DMS 273 treated with DMSO at 0.1 percent for 48 hours (cell line): Measurements from ENCODE around the gene NT5DC1.

Source experiments
- DNase-seq: peaks from one replicate; lab custom pipeline; 2025; lab: John Stamatoyannopoulos, UW

Gene NT5DC1

DNA sequence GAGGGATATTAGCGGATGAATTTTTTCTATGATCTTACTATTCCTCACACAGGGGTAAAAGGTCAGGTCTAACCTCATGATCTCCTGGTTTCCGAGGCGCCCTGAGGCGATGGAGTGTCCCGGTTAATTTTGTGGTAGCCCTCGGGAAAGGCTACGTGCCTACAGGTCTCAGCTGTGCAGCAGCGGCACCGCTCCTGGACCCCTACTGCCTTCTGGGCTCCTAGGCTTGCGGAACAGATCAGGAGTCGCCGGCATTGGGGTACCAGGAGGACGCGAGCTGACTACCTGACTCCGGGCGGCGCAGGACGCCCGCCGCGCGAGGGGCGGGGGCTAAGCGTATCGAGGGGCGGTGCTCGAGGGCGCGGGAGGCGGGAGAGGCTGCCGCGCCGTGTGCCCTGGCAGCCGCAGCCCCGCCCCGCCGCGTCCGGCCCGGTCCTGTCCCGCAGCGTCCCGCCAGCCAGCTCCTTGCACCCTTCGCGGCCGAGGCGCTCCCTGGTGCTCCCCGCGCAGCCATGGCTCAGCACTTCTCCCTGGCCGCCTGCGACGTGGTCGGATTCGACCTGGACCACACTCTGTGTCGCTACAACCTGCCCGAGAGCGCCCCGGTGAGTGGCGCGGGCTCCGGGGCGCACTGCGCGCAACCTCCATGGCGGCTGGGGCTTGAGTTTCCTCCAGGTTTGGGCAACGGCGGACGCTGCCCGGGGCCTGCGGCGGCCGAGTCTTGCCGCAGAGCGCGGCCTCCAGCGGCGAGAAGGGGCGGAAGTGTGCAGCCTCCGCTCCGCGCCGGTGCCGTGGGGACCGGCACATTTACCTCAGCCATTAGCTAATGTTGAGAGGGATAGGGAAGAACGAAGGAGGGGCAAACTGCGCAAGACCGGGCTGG, at the start of gene NT5DC1:
TSS of gene NT5DC1 (plus strand) at position 435 of the 883 bp plus-strand sequence. CDS start at position 513, 78 bp downstream.
- peak; percentile 49 for DNase-seq

DNA sequence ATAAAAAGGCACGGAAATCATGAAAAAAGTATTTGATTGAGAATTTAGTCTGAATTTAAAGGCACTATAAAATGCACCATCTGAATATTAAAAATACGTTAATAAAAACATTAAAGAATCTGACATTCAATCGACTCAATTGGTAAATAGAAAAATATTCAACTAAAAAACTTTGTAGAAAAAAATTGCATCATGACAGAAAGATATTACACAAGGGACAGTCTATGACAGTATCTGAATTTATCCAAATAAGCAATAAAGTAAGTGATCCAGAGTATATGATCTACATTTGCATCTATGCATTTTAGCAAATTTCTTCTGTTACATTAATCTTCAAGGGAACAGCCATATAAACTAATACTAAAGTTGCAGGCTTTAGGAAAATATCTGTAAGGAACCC, 49.4 kb upstream of the NT5DC1 start:
- no peak for DNase-seq

DNA sequence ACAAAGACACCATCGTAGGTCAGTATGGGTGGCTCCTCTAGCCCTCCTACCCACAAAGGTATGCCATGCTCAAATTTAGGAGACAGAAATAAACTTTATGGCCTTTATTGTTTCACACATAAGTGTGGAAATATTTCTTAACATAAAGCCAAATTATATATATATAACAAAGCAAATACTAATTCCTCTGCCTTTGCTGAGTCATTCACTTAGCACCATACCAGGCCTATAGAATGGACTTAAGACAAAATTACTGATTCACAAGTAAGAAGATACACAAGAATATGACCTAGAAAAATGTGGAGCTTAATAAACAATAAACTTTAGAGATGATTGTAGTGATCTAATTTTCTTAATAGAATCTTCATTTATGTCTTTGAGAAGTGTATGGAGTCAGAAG, 45.1 kb upstream of the NT5DC1 start:
- no peak for DNase-seq

DNA sequence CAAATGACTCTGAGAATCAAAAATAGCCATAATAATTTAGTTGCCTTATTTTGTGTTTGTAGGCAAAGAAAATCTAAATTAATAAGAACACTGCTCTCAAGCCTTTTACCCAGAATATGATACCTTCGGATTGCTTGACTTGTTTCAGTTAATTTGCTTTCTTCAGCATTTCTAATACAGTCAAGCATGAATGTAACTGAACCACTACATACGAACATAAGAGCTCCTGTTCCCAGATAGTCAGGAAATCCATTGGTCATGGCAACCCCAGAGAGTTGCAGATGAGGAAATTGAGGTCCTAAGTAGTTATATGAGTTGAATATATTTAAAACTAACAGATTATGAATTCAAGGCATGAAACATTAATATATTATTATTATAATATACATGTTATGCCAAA, 42.9 kb upstream of the NT5DC1 start:
- DNase-seq, result no peak

DNA sequence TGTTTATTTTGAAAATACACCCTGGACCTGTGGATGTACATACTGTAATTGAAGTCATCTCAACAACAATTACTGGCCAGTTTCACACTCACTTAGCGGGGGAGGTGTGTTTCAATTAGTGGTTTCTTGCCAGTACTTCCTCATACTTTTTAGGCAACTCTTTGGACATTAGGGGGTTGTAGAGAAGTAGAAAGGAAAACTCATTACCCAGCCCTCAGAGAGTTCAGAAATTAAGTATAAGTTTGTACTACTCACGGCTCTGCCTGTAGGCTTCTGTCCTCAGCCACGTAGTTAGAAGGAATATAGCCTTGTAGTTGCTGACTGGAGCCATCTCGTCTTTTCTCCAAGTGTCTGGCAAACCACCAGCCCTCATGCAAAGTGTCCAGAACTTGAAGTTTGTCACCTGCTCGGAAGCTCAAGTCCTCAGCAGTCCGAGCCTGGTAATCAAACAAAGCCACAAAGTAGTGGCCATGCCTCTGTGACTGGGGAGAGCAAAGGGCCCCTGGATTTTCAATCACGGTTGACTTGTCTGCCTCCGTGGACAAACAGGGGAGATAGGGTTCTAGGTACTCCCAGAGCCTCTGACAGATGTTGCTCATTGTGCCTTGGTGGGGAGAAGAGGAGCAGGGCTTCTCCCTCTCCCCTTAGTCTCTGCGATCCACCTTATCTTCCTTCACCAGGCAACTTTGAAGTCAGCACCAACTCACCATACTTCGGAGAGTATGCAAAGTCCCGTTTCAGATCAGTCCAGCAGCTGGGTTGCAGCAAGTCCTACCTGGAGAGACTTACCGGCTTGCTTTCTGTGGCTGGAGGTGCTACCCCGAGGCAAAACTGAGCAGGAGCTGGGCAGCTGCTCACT, 40.7 kb upstream of the NT5DC1 start:
- DNase-seq, result no peak

DNA sequence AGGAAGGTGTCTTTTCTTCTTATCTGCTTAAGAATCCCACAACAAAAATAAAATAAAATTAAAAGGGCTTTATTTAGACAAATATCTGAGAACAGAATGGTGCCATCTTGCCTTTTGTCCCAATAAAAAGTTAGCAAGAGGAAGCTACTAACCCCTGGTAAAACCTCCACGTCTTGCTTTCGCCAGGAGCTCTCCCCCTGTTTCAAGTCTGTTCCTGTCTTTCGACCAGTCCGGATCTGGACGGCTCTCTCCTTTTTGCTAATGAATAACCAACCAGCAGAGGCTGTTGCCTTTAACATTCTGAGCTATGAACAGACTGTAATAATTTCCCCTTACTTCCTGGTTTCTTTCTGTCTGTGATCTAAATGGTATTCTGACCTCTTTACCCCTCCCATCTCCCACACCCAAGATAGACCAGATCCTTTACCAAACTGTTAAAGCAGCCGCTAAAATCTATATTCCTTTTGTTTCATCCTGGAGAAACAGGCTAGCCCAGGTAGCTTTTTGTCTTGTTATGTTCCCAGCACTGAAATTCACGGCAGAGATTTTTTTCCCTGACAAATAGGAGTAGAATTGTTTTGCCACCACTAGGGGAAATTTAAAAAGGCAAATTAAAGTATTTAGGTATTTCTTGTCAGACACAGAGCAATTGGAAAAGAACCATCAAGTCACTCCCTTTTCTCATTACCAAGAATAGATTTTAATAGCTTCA, 39.9 kb upstream of the NT5DC1 start, which contains the start of gene FRK:
TSS of gene FRK (minus strand) at position 320 of the 712 bp plus-strand sequence. CDS start 580 bp downstream, outside the sequence.
- DNase-seq, result no peak

DNA sequence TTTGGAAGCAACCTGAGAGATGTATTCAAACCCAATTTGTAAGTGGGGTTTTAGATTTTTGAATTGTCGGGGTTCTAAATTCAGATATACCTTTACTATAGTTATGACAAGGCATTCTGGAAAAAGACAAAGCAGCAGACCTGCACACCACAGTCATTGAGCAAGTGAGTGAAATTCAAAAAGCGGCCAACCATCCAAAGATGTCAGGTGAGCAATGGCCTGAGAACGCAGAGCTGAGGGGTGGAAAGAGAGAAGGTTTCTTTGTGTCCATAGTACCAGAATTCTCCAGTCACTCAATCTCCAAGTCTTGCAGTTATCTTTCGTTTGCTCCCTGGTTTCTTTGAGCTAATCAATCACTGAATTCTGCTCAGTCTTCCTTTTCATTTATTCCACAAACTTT, 38.2 kb upstream of the NT5DC1 start:
- DNase-seq, result no peak

DNA sequence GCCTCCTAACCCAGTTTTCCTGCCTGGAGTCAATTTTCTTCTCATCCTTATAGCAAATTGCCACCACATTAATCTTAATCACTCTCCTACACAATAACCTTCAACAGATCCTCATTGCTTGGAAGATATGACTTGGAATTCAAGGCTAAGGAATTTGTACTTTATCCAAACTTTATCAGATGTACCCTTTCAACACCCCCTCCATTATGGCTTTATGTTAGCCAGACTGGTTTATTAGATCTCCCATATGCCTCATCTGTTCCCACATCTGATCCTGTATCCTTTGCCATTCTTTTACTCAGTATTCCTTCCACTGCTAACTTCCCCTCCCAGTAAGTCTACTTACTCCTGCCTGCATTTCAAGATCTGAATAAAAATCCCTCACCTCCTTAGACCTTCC, 36.0 kb upstream of the NT5DC1 start:
- no peak for DNase-seq

DNA sequence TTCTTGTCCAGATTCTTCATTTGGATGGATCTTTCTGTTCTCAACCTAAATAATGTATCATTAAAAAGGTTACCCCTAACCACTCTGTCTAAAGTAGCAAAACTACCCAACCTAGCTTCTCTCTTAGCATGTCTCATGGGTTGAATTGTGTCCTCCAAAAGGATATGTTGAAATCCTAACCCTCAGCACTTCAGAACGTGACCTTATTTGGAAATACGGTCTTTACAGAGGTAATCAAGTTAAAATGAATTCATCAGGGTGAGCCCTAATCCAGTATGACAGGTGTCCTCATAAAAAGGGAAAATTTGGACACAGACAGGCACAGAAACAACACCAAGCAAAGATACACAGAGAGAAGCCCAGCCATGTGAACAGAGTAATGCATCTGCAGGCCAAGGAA, 33.9 kb upstream of the NT5DC1 start:
- DNase-seq, result no peak

DNA sequence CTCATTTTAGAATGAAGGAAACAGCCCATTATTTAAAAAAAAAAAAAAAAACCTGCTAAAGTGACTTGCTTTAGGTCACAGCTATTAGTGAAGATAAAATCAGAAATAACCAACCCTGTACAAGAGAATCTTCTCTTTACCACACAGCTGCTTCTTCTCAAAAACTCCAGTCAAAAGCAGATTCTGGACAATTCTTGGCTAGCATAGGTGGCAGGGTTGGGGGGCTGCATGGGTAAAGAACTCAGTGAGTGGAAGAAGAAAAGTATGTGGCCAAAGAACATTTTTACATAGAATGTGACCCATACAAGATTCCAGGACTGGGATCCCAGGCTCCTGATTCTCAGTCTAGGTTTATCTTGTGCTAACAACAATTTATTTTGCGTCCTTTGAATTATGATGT, 30.6 kb upstream of the NT5DC1 start:
- DNase-seq, result no peak

DNA sequence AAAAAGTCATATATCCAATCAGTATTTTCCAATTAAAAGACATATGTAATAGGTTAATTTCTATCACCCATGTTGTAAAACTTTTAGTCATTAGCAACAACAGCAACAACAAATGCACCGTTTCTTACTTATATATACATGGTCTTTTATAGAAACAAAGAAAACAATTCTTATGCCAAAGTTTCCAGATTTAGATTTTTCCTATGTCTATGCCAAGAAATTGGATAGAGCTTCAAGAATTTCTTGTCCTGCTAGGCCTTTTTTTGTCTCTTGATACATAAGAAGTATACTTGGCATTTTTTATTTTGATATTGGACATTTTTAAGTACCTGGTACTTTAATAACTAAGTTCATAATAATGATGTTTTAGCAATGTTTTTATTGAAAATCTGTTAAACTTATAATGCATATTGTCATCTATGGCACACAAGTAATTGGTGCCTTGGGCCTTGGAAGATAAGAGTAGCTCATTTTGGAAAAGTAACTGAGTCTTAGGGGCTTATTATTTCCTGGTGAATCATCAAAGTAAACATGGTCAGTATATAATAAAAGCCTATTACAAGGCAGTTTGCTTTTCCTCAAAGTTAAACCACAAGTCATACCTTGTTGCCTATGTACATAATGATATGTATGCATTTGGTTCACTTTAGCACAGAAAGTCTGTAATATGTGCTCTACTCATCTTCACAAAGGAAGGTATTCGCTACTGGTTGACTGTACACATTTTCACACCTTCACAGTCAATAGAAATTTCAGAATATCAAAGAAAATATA, 29.9 kb upstream of the NT5DC1 start:
- DNase-seq, result no peak

DNA sequence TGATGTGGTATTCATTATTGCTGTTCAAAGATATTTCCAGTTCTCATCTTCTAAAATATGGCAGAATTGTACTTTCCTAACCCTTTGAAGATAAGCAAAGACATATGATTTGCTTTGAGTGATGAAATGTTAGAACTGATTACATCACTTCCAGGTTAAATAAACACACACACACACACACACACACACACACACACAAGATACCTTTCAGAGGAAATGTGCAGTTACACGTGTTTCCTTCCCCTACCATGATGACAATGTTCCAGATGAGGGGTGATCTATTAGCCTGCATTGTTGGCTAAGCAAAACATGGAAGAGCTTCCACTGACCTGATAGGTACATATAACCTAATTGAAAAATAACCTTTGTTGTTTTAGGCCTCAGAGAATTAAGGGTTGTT, 28.3 kb upstream of the NT5DC1 start:
- DNase-seq, result no peak

DNA sequence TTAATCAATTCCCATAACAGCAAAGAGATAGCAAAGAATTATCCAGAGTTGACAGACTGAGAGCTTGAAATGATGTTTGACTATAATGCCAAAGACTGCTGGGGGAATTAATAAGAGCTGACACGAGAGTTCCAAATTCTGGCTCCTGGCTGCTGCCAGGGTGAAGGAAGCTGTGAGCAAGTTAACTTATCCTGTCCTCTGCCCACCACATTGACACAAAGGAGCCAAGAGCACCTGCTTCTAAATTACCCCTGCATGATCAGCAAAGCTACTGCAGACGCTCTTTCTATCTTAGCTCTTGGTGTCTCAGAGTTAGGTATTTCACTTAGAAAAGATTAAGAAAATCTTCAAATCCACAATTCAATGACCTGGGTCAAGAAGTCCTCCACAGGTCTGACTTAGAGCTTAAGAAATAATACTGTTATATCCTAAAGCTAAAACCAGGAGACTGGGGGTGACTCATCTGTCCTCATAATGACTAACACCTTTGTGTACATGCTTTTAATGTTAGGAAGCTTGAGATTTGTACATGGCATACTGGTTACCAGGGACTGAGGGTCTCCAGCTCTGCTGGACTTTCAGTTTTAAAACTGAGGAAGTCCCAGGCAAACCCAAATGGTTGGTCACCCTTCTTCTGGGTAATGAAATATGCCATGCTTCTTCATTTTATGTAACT, 26.8 kb upstream of the NT5DC1 start:
- DNase-seq, result no peak

DNA sequence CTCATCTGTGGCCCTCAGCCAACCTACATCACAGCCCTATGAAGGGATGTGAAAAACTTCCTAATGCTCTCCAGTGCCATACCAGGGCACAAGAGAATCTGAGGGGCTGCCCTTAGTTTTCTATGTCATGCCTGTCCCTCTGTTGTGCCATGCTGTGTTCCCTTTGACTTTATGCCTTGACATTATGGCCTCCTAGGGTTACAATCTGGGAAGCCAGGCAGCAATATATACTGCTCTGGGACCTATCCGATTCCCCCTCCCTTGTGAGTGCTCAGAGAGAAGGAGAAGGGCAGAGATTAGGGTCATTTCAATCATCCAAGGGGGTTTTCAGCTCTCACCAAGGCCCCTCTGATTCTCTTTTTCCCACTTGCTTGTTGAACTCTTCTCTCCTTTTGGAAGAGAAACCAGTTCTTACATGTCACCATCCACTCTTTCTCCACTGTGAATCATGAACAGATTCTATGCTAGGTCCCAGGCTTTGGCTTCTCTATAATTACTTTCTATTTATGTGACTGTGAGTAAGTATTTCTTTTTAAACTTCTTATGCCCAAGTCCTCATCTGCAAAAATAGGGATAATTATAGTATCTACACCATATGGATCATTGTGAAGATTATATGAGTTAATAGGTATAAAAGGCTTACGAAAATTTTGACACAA, 25.8 kb upstream of the NT5DC1 start:
- DNase-seq, result no peak

DNA sequence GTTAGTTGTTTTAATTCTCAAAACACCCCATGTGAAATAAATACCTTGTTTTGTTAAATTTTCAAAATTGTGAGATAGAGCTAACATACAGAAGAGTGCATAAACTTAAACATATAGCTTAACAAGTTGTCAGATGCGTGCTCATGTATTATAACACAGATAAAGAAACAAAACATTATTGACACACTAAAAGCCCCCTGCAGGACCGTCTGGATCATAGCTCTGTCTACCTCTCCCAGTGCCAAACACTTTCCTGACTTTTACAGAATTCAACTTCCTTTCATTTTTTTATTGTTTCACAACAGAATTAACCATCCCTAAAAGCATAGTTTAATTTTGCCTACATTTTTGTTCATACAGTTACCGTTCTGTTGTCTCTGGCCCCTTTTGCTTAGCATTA, 22.1 kb upstream of the NT5DC1 start:
- DNase-seq, result no peak

DNA sequence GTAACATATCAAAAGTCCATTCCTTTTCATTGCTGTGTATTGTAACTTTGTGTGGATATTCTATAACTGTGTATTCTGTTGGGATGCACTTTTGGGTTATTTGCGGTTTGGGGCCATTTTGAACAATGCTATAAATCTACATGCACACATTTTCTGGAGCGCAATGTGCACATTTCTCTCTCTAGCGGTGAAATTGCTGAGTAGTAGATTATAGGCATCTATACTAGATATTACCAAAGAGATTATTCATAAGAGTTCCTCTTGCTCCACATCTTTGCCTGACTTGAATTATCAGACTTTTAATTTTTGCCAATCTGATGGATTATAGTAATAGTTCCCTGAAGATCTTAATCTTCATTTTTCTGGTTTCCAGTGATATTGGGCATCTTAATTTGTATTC, 21.7 kb upstream of the NT5DC1 start:
- DNase-seq, result no peak

DNA sequence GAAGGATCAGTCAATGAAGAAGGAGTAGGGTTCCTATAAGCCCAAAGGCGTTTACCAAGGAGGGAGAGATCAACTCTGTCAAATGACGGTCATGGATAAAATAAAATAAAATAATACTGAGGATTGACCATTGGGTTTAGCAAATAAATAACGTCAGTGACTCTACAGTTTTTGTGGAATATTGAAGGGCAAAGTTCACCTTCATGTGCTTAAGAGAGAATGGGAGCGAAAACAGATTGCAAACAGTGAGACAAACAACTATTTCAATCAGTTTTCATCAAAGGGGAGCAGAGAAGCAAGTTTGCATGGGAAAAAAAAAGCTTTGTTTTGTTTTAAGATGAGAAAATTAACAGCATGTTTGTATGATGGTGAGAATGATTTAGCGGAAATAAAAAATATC, 17.6 kb upstream of the NT5DC1 start:
- DNase-seq, result no peak

DNA sequence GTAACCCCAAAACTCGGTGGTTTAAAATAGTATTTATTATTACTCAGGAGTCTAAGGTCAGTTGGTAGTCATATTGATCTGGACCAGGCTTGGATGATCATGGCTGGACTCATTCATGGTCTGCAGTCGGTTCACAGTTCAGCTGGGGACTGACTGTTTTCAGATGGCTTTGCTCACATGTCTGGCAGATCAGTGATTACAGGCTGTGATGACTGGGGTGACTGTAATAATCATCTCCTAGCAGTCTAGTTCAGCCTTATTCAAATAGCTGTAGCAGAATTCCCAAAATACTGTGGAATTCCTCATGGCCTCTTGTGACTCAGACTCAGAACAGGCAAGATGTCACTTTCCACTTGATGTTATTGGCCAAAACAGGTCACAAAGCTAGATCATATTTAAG, 16.4 kb upstream of the NT5DC1 start:
- no peak for DNase-seq

DNA sequence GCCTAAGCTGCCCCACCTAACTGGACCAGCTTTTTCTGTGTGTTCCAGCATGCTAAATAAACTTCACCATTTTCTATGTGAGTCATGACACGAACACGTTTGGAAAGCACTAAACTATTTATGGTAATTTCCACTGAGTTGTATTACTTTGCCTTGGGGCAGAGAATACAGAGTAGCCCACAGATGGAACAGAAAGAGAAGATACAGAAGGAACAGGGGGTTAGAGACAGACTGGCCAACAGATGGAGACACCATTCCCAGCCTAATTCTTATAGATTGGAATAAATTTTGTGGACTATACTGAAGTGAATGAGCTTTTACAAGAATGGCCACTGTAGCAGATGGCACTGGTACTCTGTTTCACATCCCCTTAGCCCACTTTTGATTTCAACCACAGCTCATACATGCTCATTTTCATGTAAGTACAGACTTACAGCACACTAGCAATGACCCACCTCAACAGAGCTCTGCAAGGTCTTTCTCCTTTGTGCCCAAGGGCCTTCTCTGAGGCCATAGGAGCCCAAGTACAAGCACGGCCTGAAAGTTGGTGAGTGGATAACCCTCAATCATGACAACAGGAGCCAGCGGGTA, 13.1 kb upstream of the NT5DC1 start:
- peak; percentile 52 for DNase-seq

DNA sequence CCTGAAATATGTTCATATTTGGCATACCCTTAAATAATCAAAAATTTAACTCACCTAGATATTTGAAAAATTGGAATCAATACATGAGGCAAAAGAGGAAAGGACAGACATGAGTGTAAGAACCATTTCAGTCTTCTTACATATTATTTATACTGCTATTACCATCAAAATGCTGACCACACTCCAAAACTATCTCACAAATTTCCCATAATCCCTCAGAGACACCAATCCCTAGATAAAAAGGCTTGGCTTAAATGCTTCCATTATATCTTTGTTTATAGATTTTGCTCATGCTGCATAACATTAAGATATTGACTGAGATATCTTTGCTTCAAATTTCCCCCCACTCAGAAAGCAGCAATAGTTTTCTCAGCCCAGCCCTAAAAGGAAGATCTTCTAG, 11.7 kb upstream of the NT5DC1 start:
- no peak for DNase-seq
